Measurements from ENCODE around the gene ACAT1. TPM values are rescaled to one million over a fixed set of nuclear protein-coding genes. Genes with fewer than 3 reads are reported as not detected.

Gene ACAT1
- total and polyA plus RNA-seq, 2 of the 4 experiments (the other 2 are of a cell fraction) = 57.7 to 59.9 TPM

DNA sequence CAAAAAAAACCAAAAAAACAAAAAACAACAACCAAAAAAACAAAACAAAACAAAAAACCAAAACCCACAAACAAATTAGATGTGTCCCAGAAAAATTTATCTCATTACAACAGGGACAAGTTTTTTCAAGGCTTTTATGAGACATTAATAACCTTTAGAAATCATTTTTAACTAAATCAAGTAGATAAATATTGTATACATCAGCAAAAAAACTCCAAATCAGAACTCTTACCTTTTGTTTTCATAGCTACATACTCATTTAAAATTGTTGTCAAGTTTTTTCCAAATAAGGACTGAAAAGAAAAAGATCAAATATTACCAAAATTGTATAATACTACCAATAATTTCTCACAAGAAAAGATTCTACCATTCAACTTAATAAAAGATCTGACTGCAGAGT lies 72.4 kb downstream of the ACAT1 start:
- intact Hi-C loops (cut with micrococcal nuclease) = loop anchor here (5.0 kb wide), 1 partner anchor 46 kb away; no protein-coding TSS in a partner anchor
- Histone ChIP-seq H3K4me1 (ENCODE audit: control insufficient read depth, insufficient read depth, low read length) (no peaks in the 10 kb centered on the region), H3K23ac (ENCODE audit: low read depth, low read length) (no peak overlapping the region), H3K4ac (ENCODE audit: low read depth, low read length) (no peak overlapping the region), H3K27me3 (ENCODE audit: control insufficient read depth, insufficient read depth, low read length) (no peaks in the 10 kb centered on the region), H3K9me3 (ENCODE audit: control insufficient read depth, insufficient read depth, low read length) (no peaks in the 10 kb centered on the region), H4K91ac (ENCODE audit: insufficient read depth, low read depth, low read length) (no peak overlapping the region), H2BK15ac (ENCODE audit: low read depth, low read length) (no peak overlapping the region), H4K8ac (ENCODE audit: low read depth in 2 of 2, low read length in 2 of 2) (no peak overlapping the region), H4K20me1 (ENCODE audit: insufficient read depth, low read length) (no peaks in the 10 kb centered on the region), H2BK5ac (ENCODE audit: low read depth, low read length, poor library complexity, severe bottlenecking) (no peak overlapping the region), H3K4me2 (ENCODE audit: low read depth, low read length) (no peak overlapping the region), H2BK120ac (ENCODE audit: low read depth, low read length) (no peak overlapping the region), H2AK9ac (replicated peaks; ENCODE audit: low read depth, low read length, poor library complexity) (no peak overlapping the region), H3K9ac (ENCODE audit: low read depth, low read length) (no peak overlapping the region), H3K9me1 (ENCODE audit: insufficient read depth, low read length) (no peaks in the 10 kb centered on the region; the same call in 1 of the 2 replicates), H3K36me3 (ENCODE audit: control insufficient read depth, insufficient read depth, low read length) (peaks cover 12% of the 10 kb centered on the region), H3K14ac (replicated peaks; ENCODE audit: low read depth, low read length) (no peak overlapping the region), H3K4me3 (ENCODE audit: insufficient read depth, low read depth, low read length) (no peak overlapping the region), H4K5ac (ENCODE audit: low read depth, low read length) (no peak overlapping the region), H3K79me1 (ENCODE audit: low read depth in 1 of 2, low read length in 2 of 2) (peaks cover 7 to 10% of the 10 kb centered on the region in 2 experiments), H2AK5ac (ENCODE audit: low read depth, low read length) (no peak overlapping the region), H2AFZ (replicated peaks; ENCODE audit: low read length, poor library complexity) (no peak overlapping the region), H3K18ac (ENCODE audit: low read depth, low read length) (no peak overlapping the region), H3K56ac (ENCODE audit: extremely low read depth, insufficient read depth, low read length) (no peak overlapping the region), H3K27ac (ENCODE audit: insufficient read depth, low read length) (no peak overlapping the region), H2BK20ac (ENCODE audit: low read depth, low read length) (no peak overlapping the region)
- no peak for TF ChIP-seq BHLHE40 (IDR thresholded peaks at IDR 0.05; ENCODE audit: low read depth, low read length)
- TF ChIP-seq MAFK (IDR thresholded peaks at IDR 0.05; ENCODE audit: low read depth, low read length) = peak; percentile 89
- in situ Hi-C loops (cut with MboI; ENCODE audit: low sequenced_read_pairs) = no loop called here
- POLR2A ChIA-PET (ENCODE audit: unreplicated experiment) = no interaction called here
- no TSS peak for BruUV-seq (replicated peaks)
- no peak for DNase-seq
- ATAC-seq (ENCODE audit: low read depth) = no peak
- dilution Hi-C loops (cut with HindIII; ENCODE audit: low sequenced_read_pairs, unreplicated experiment) = no loop called here
- CTCF ChIA-PET = no interaction called here

Measured in IMR-90 (cell line).